ENCODE data around the gene KCNJ12. TPM values are rescaled to one million over a fixed set of nuclear protein-coding genes. Genes with fewer than 3 reads are reported as not detected.
"Not testable (repeated sequence)": the region's sequence is repeated elsewhere in the genome, so short reads cannot be mapped to it uniquely, and the experiment has no call there.

The KCNJ12 gene
- total and polyA plus RNA-seq, 2 donors from 2014 or later: 3.1 to 3.4 TPM

DNA sequence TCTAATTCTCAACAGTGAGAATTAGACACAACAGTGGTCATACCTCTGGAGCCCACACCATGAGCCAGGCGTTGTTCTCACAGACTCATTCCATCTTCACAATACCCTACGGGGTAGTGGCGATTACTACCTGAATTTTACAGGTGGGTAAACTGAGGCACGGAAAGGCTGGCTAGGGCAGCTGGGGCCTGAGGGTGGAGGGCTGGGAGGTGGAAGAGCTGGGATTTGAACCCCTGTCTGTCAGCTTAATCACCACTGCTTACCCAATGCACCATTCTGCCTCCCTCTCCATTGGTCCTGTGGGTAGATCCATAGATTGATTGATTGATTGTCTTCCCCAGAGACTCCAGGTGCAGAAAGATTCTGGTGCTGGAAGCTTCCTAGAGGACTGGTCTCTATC lies 31.4 kb upstream of the KCNJ12 start:
- H3K4me3 ChIP-seq (ENCODE audit: low read length in 3 of 3); intact Hi-C loops (cut with DNase I); H3K27me3 ChIP-seq (ENCODE audit: control insufficient read depth, insufficient read depth, low read length); H3K9ac ChIP-seq (ENCODE audit: low read length in 3 of 3); H3K4me1 ChIP-seq (ENCODE audit: control insufficient read depth in 2 of 3, insufficient read depth in 2 of 3, low read depth in 1 of 3, low read length in 3 of 3); H3K36me3 ChIP-seq (ENCODE audit: control insufficient read depth in 2 of 3, insufficient read depth in 3 of 3, low read length in 3 of 3); H3K9me3 ChIP-seq (ENCODE audit: control insufficient read depth in 2 of 3, insufficient read depth in 1 of 3, low read length in 3 of 3); H3K27ac ChIP-seq (ENCODE audit: low read depth in 2 of 2, low read length in 2 of 2); FAIRE-seq: not testable (repeated sequence)
- peak in 1 of 5 donors; percentile 30 for DNase-seq

DNA sequence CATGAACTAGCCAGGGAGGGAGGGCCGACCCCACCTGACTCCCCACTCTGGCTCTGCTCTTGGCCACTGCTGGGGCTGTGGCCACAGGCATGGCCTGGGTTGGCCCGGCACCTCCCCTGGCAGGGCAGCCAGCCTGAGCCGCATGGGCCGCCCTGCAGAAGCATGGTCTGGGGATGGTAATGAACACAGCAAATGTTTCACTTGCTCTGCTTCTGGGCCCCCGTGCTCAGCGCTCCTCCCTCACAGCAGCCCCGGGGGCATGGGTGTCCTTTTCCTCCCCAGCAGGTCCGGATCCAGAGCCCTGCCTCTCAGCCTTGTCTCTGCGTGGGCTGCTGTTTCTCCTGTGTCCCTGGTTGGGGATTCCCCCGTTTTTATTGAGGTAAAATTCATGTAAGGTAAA lies 30.9 kb upstream of the KCNJ12 start:
- Histone ChIP-seq H3K4me3 (ENCODE audit: low read length in 3 of 3) (no peak overlapping the region), H3K9me3 (ENCODE audit: control insufficient read depth in 2 of 3, insufficient read depth in 1 of 3, low read length in 3 of 3) (no peaks in the 10 kb centered on the region), H3K9ac (ENCODE audit: low read length in 3 of 3) (no peak overlapping the region), H3K36me3 (ENCODE audit: control insufficient read depth in 2 of 3, insufficient read depth in 3 of 3, low read length in 3 of 3) (no peaks in the 10 kb centered on the region), H3K4me1 (ENCODE audit: control insufficient read depth in 2 of 3, insufficient read depth in 2 of 3, low read depth in 1 of 3, low read length in 3 of 3) (no peaks in the 10 kb centered on the region), H3K27ac (ENCODE audit: low read depth in 2 of 2, low read length in 2 of 2) (no peak overlapping the region), H3K27me3 (ENCODE audit: control insufficient read depth, insufficient read depth, low read length) (no peaks in the 10 kb centered on the region)
- intact Hi-C loops (cut with DNase I): no loop called here
- no peak for FAIRE-seq
- TF ChIP-seq, protein P1, sequence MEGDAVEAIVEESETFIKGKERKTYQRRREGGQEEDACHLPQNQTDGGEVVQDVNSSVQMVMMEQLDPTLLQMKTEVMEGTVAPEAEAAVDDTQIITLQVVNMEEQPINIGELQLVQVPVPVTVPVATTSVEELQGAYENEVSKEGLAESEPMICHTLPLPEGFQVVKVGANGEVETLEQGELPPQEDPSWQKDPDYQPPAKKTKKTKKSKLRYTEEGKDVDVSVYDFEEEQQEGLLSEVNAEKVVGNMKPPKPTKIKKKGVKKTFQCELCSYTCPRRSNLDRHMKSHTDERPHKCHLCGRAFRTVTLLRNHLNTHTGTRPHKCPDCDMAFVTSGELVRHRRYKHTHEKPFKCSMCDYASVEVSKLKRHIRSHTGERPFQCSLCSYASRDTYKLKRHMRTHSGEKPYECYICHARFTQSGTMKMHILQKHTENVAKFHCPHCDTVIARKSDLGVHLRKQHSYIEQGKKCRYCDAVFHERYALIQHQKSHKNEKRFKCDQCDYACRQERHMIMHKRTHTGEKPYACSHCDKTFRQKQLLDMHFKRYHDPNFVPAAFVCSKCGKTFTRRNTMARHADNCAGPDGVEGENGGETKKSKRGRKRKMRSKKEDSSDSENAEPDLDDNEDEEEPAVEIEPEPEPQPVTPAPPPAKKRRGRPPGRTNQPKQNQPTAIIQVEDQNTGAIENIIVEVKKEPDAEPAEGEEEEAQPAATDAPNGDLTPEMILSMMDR (IDR thresholded peaks at IDR 0.05; ENCODE audit: borderline replicate concordance, extremely low read depth, insufficient read depth): no peak
- peak in 4 of 5 donors; percentile 26 to 84 (median 44) for DNase-seq

DNA sequence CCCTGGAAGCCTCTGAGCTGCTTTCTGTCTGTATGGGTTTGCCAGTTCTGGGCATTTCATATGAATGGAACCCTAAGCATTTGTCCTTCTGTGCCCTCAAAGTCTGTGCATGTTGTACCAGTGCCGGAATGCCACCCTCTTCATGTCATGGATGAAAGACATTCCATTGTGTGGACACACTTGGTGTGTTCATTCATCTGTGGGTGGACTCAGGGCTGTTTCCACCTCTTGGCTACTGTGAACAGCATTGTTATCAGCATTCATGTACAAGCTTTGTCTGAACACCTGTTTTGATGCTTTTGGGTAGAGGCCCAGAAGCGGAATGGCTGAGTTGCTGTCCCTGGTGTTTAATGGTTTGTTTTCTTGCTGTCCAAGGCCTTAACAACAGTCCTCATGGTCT lies 30.1 kb upstream of the KCNJ12 start:
- H3K27me3 ChIP-seq (ENCODE audit: control insufficient read depth, insufficient read depth, low read length); H3K9ac ChIP-seq (ENCODE audit: low read length in 3 of 3); H3K9me3 ChIP-seq (ENCODE audit: control insufficient read depth in 2 of 3, insufficient read depth in 1 of 3, low read length in 3 of 3); DNase-seq; H3K36me3 ChIP-seq (ENCODE audit: control insufficient read depth in 2 of 3, insufficient read depth in 3 of 3, low read length in 3 of 3); intact Hi-C loops (cut with DNase I); H3K4me1 ChIP-seq (ENCODE audit: control insufficient read depth in 2 of 3, insufficient read depth in 2 of 3, low read depth in 1 of 3, low read length in 3 of 3); FAIRE-seq; H3K4me3 ChIP-seq (ENCODE audit: low read length in 3 of 3); H3K27ac ChIP-seq (ENCODE audit: low read depth in 2 of 2, low read length in 2 of 2): not testable (repeated sequence)

DNA sequence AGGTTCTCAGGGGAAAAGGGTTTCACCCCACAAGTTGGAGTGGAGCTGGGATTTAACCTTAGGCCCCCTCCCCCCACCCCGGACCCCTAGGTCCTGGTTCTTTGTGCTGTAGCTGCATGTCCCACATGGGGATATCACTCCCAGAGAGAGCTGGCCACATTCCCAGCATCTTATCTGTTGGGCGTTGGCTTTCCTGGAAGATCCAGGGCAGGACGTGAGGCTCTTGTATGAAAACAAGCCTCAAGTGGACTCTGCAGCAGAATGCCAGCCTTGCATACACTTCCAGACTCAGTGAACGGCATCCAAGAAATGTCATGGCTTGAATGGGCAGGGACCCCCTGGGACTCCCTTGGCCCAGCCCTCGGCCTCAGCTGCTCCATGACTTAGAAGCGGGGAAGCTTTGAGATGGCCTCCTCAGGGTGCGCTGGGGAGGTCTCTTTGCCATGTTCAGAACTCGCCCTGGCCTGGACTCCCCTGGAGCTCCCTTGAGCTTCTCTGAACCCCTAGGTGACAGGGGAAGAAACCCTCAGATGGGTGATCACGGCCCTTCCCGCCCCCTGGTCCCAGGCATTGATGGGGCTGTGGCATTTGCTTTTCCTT lies 29.4 kb upstream of the KCNJ12 start:
- FAIRE-seq; H3K27ac ChIP-seq (ENCODE audit: low read depth in 2 of 2, low read length in 2 of 2); H3K4me3 ChIP-seq (ENCODE audit: low read length in 3 of 3); H3K36me3 ChIP-seq (ENCODE audit: control insufficient read depth in 2 of 3, insufficient read depth in 3 of 3, low read length in 3 of 3); H3K27me3 ChIP-seq (ENCODE audit: control insufficient read depth, insufficient read depth, low read length); intact Hi-C loops (cut with DNase I); H3K9me3 ChIP-seq (ENCODE audit: control insufficient read depth in 2 of 3, insufficient read depth in 1 of 3, low read length in 3 of 3); H3K9ac ChIP-seq (ENCODE audit: low read length in 3 of 3); H3K4me1 ChIP-seq (ENCODE audit: control insufficient read depth in 2 of 3, insufficient read depth in 2 of 3, low read depth in 1 of 3, low read length in 3 of 3): not testable (repeated sequence)
- DNase-seq: peak in 1 of 5 donors; percentile 38

GRCh38 chr17:21347660-21348059 lies 28.5 kb upstream of the KCNJ12 start:
- H3K27me3 ChIP-seq (ENCODE audit: control insufficient read depth, insufficient read depth, low read length); intact Hi-C loops (cut with DNase I); DNase-seq; H3K36me3 ChIP-seq (ENCODE audit: control insufficient read depth in 2 of 3, insufficient read depth in 3 of 3, low read length in 3 of 3); H3K4me1 ChIP-seq (ENCODE audit: control insufficient read depth in 2 of 3, insufficient read depth in 2 of 3, low read depth in 1 of 3, low read length in 3 of 3); H3K27ac ChIP-seq (ENCODE audit: low read depth in 2 of 2, low read length in 2 of 2); H3K9me3 ChIP-seq (ENCODE audit: control insufficient read depth in 2 of 3, insufficient read depth in 1 of 3, low read length in 3 of 3); FAIRE-seq; H3K4me3 ChIP-seq (ENCODE audit: low read length in 3 of 3); H3K9ac ChIP-seq (ENCODE audit: low read length in 3 of 3): not testable (repeated sequence)

GRCh38 chr17:21348081-21348925 lies 27.9 kb upstream of the KCNJ12 start:
- DNase-seq; H3K4me3 ChIP-seq (ENCODE audit: low read length in 3 of 3); H3K9ac ChIP-seq (ENCODE audit: low read length in 3 of 3); H3K36me3 ChIP-seq (ENCODE audit: control insufficient read depth in 2 of 3, insufficient read depth in 3 of 3, low read length in 3 of 3); H3K9me3 ChIP-seq (ENCODE audit: control insufficient read depth in 2 of 3, insufficient read depth in 1 of 3, low read length in 3 of 3); H3K4me1 ChIP-seq (ENCODE audit: control insufficient read depth in 2 of 3, insufficient read depth in 2 of 3, low read depth in 1 of 3, low read length in 3 of 3); FAIRE-seq; intact Hi-C loops (cut with DNase I); H3K27ac ChIP-seq (ENCODE audit: low read depth in 2 of 2, low read length in 2 of 2); H3K27me3 ChIP-seq (ENCODE audit: control insufficient read depth, insufficient read depth, low read length): not testable (repeated sequence)

GRCh38 chr17:21348926-21349261 lies 27.3 kb upstream of the KCNJ12 start:
- H3K9me3 ChIP-seq (ENCODE audit: control insufficient read depth in 2 of 3, insufficient read depth in 1 of 3, low read length in 3 of 3); DNase-seq; H3K4me1 ChIP-seq (ENCODE audit: control insufficient read depth in 2 of 3, insufficient read depth in 2 of 3, low read depth in 1 of 3, low read length in 3 of 3); H3K27ac ChIP-seq (ENCODE audit: low read depth in 2 of 2, low read length in 2 of 2); intact Hi-C loops (cut with DNase I); H3K36me3 ChIP-seq (ENCODE audit: control insufficient read depth in 2 of 3, insufficient read depth in 3 of 3, low read length in 3 of 3); H3K27me3 ChIP-seq (ENCODE audit: control insufficient read depth, insufficient read depth, low read length); H3K4me3 ChIP-seq (ENCODE audit: low read length in 3 of 3); FAIRE-seq; H3K9ac ChIP-seq (ENCODE audit: low read length in 3 of 3): not testable (repeated sequence)

All from kidney (tissue), 14 donors.